PC-3 (cell line): ENCODE results near the gene TCAP. TPM values are rescaled to one million over a fixed set of nuclear protein-coding genes. Genes with fewer than 3 reads are reported as not detected.

ENCODE experiments used
- ATAC-seq: fragments of 200-7000 bp; cut with Tn5 transposase; 2 replicates; pipeline ENCODE4 v1.9.1; 2020; ENCODE audit warnings: mild to moderate bottlenecking, moderate library complexity
- BruUV-seq: library from RNA; stranded (reverse); fragments of 400-500 nt; replicated peaks from 2 replicates; lab custom pipeline; 2021; lab: Mats Ljungman, UMichigan
- CTCF ChIA-PET: fragments of 300-600 bp; sonication (Branson Sonifier 250); formaldehyde crosslinking; loops from one replicate; lab custom pipeline; 2022; ENCODE audit warnings: antibody characterized with exemption; lab: Charles Lee
- POLR2A ChIA-PET: fragments of 300-600 bp; sonication (Branson Sonifier 250); formaldehyde crosslinking; loops from one replicate; lab custom pipeline; 2022; ENCODE audit warnings: antibody characterized with exemption; ENCODE audit not compliant: unreplicated experiment; lab: Charles Lee
- DNase-seq: peaks from one replicate; pipeline ENCODE4 v3.0.0-alpha.2; 2015
- H2AFZ ChIP-seq: fragments of 300-600 bp; sonication (generic); 2 replicates; pipeline ENCODE4 v1.6.0; 2016; ENCODE audit warnings: antibody characterized with exemption, low read length
- H3F3A ChIP-seq: fragments of 300-600 bp; sonication (generic); one replicate; pipeline ENCODE4 v1.6.0; 2017; ENCODE audit warnings: antibody characterized with exemption, low read length, control low read depth, mild to moderate bottlenecking; ENCODE audit not compliant: unreplicated experiment
- H3K27ac ChIP-seq: fragments of 300-600 bp; sonication (generic); 2 replicates; pipeline ENCODE4 v1.5.1; 2016; ENCODE audit warnings: mild to moderate bottlenecking, low read length
- H3K27me3 ChIP-seq: fragments of 300-600 bp; sonication (generic); 2 replicates; pipeline ENCODE4 v1.6.1; 2016; ENCODE audit warnings: low read length, mixed read lengths
- H3K36me3 ChIP-seq: fragments of 300-600 bp; sonication (generic); 2 replicates; pipeline ENCODE4 v1.6.1; 2016; ENCODE audit warnings: low read depth, mixed run types, low read length, mixed read lengths
- H3K4me1 ChIP-seq: fragments of 300-600 bp; sonication (generic); 2 replicates; pipeline ENCODE4 v1.5.1; 2016; ENCODE audit warnings: low read length; ENCODE audit not compliant: insufficient read depth
- H3K4me2 ChIP-seq: fragments of 300-600 bp; sonication (generic); 2 replicates; pipeline ENCODE4 v1.6.0; 2016; ENCODE audit warnings: low read length
- H3K4me3 ChIP-seq: fragments of 300-600 bp; sonication (generic); 2 replicates; pipeline ENCODE4 v1.5.1; 2016; ENCODE audit warnings: mild to moderate bottlenecking, low read length, mixed read lengths
- H3K79me2 ChIP-seq: fragments of 300-600 bp; sonication (generic); 2 replicates; pipeline ENCODE4 v1.6.1; 2017; ENCODE audit warnings: low read length, mixed read lengths
- H3K9ac ChIP-seq: fragments of 300-600 bp; sonication (generic); 2 replicates; pipeline ENCODE4 v1.6.0; 2016; ENCODE audit warnings: mild to moderate bottlenecking, low read length
- H3K9me2 ChIP-seq: fragments of 300-600 bp; sonication (generic); replicated peaks from 2 replicates; pipeline ENCODE4 v1.6.1; 2016; ENCODE audit warnings: mixed run types, low read length, mixed read lengths
- H3K9me3 ChIP-seq: fragments of 300-600 bp; sonication (generic); 2 replicates; pipeline ENCODE4 v1.6.1; 2016; ENCODE audit warnings: low read length, mixed read lengths
- H4K20me1 ChIP-seq: fragments of 300-600 bp; sonication (generic); 2 replicates; pipeline ENCODE4 v1.6.1; 2016; ENCODE audit warnings: low read length, mixed read lengths
- CTCF ChIP-seq: fragments of 300-600 bp; sonication (generic); conservative IDR thresholded peaks from 2 replicates; pipeline ENCODE4 v1.5.1; 2017; ENCODE audit warnings: antibody characterized with exemption, low read depth, mild to moderate bottlenecking, low read length
- EZH2 ChIP-seq: fragments of 300-600 bp; sonication (generic); IDR thresholded peaks from one replicate; pipeline ENCODE4 v1.6.1; 2017; ENCODE audit warnings: antibody characterized with exemption, mild to moderate bottlenecking, low read length; ENCODE audit not compliant: unreplicated experiment
- EZH2phosphoT487 ChIP-seq: fragments of 300-600 bp; sonication (generic); IDR thresholded peaks from 2 replicates; pipeline ENCODE4 v1.6.1; 2018; ENCODE audit warnings: mild to moderate bottlenecking, antibody characterized with exemption, low read length, borderline replicate concordance
- intact Hi-C: fragments of 100-400 bp; cut with micrococcal nuclease; formaldehyde crosslinking; loops from 2 replicates; pipeline ENCODE4 v1.9.0; 2023
- total RNA-seq: library from RNA; depleted of rRNA; stranded (reverse); fragments of >200 nt; gene quantifications from 2 replicates; pipeline ENCODE4 v1.2.3, GENCODE V29; 2014

TCAP gene
- total RNA-seq, 1 experiment from 2014 or later, result 0.51 TPM

DNA sequence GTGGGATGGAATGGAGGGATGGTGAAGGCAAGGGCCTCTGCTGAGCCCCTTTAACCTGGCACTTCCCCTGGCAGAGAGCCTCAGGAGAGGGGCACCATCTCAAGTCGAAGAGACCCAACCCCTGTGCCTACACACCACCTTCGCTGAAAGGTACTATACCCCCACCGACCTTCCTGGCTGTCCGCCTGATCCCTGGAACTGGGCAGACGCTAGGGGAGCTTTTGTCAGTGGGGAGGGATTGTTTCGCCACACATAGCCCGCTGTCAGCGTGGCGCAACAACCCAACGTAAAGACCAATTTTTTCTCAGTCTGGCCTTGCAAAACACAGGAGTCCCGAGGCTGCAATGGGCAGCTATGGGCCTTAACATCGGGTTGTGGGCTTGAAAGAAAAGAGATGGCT lies 35.3 kb upstream of the TCAP start:
- Histone ChIP-seq H3K4me1 (peaks cover 18% of the 10 kb centered on the region), H3K4me3 (no peak overlapping the region), H3K9ac (no peak overlapping the region), H3K9me2 (no peaks in the 10 kb centered on the region), H3K9me3 (no peaks in the 10 kb centered on the region), H3K79me2 (no peaks in the 10 kb centered on the region), H4K20me1 (no peaks in the 10 kb centered on the region), H3F3A (no peaks in the 10 kb centered on the region), H3K27me3 (peaks cover 13% of the 10 kb centered on the region), H2AFZ (no peak overlapping the region), H3K36me3 (no peaks in the 10 kb centered on the region), H3K27ac (no peak overlapping the region), H3K4me2 (no peak overlapping the region)
- BruUV-seq, result no TSS peak
- no peak for ATAC-seq
- POLR2A ChIA-PET, result no interaction called here
- no peak for TF ChIP-seq EZH2phosphoT487
- no peak for TF ChIP-seq EZH2
- no peak for TF ChIP-seq CTCF
- intact Hi-C loops, result no loop called here
- DNase-seq, result no peak
- CTCF ChIA-PET, result no interaction called here

- Histone ChIP-seq H3K79me2 (0 out of 2 replicates have a peak, but pooled peaks cover under 1% of the 10 kb centered on the region), H3K9me3 (no peaks in the 10 kb centered on the region), H3K27ac (peak overlapping the region; percentile 71), H3K36me3 (no peaks in the 10 kb centered on the region), H4K20me1 (no peaks in the 10 kb centered on the region), H3F3A (no peaks in the 10 kb centered on the region), H3K4me3 (no peak overlapping the region), H3K4me1 (peaks cover 20% of the 10 kb centered on the region), H3K9me2 (no peaks in the 10 kb centered on the region), H3K9ac (peak overlapping the region; percentile 27; the same call in 1 of the 2 replicates), H3K27me3 (peaks cover 13% of the 10 kb centered on the region), H2AFZ (peak overlapping the region; percentile 26; the same call in 1 of the 2 replicates), H3K4me2 (peak overlapping the region; percentile 35)
- DNase-seq (peak; percentile 78), ATAC-seq (peak; percentile 57)
- TF ChIP-seq CTCF (no peak), EZH2 (no peak)
- POLR2A ChIA-PET, result no interaction called here
- CTCF ChIA-PET, result interaction anchor here (0.6 to 1.5 kb wide), 2 partner anchors 8 to 121 kb away, joined by 3 to 8 read pairs; no protein-coding TSS in a partner anchor
- intact Hi-C loops, result no loop called here
- no TSS peak for BruUV-seq
Observed at GRCh38 chr17:39631403-39631802, 33.7 kb upstream of the TCAP start.

DNA sequence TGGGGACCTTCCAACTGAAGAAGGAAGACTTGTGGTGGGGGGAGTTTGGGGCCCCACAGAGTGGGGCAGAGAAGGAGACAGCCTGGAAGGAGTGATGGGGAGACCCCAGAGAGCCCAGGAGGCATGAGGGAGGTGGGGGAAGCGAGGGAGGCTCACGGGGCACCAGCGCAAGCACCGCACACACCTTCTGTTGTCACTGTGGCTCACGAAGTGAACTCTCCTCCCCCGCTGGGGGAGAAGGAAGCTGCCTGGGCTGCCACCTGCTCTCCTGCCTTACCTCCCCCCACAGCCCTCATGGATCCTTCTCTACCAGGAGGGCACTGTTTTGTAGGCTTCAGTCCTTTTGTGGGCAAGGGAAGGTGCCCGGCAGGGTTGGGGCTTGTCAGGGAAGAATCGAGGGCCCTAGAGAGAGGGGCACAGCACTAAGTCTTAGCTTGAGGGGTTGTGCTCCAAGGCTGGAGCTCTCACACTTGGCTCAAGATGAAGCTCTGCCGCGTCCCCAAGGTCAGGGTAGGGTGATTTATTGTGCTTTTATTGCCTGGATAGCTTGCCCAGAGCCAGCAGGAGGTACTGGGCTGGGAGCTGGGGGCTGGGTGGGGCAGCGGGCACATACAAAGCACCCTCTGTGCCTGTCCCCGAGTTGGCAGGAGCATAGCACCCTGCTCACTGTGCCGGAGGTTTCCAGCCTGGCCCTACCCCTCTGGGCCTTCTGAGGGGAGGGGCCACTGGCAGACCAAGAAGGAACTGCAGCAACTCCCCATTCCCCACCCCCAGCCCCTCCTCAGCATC lies 32.8 kb upstream of the TCAP start:
- DNase-seq (peak; percentile 22), ATAC-seq (peak; percentile 3; the same call in 1 of the 2 replicates)
- Histone ChIP-seq H3K9me3 (no peaks in the 10 kb centered on the region), H3K4me1 (peaks cover 24% of the 10 kb centered on the region), H3K4me3 (no peak overlapping the region), H3K27ac (peak overlapping the region; percentile 71), H3K9me2 (no peaks in the 10 kb centered on the region), H2AFZ (no peak overlapping the region), H3K9ac (peak overlapping the region; percentile 27; the same call in 1 of the 2 replicates), H3K27me3 (peaks cover 4% of the 10 kb centered on the region), H3K79me2 (peaks cover 4% of the 10 kb centered on the region), H4K20me1 (no peaks in the 10 kb centered on the region), H3K4me2 (peak overlapping the region; percentile 35), H3F3A (no peaks in the 10 kb centered on the region), H3K36me3 (no peaks in the 10 kb centered on the region)
- intact Hi-C loops, result no loop called here
- CTCF ChIA-PET, result interaction anchor here (0.6 to 1.5 kb wide), 3 partner anchors 9 to 120 kb away, joined by 3 to 8 read pairs (median 6); no protein-coding TSS in a partner anchor
- TF ChIP-seq EZH2 (no peak), CTCF (no peak), EZH2phosphoT487 (no peak)
- POLR2A ChIA-PET, result interaction anchor here (0.5 kb wide), 1 partner anchor 752 kb away, joined by 3 read pairs; no protein-coding TSS in a partner anchor
- BruUV-seq, result no TSS peak
